K562 (cell line): ENCODE data around the gene CRYBA1. TPM values are rescaled to one million over a fixed set of nuclear protein-coding genes. Genes with fewer than 3 reads are reported as not detected.

Experiments used
- BCL6 ChIP-seq: fragments of 250-450 bp; sonication (Bioruptor Pico); IDR thresholded peaks from 2 replicates; pipeline ENCODE4 v1.4.0; 2020
- FIP1L1 ChIP-seq: fragments of 200-400 bp; formaldehyde crosslinking; IDR thresholded peaks from 2 replicates; pipeline ENCODE4 v1.6.1; 2018; ENCODE audit warnings: mild to moderate bottlenecking, low read depth, low read length; ENCODE audit not compliant: poor library complexity, severe bottlenecking
- MYC ChIP-seq, 2 experiments: fragments of 250-450 bp in 1 of 2; sonication (Bioruptor Pico) in 1 of 2; IDR thresholded peaks; 2 replicates each; pipeline versions ENCODE4 v1.5.1 to v1.6.1; 2012 to 2021; ENCODE audit warnings: low read depth in 2 of 2, borderline replicate concordance in 1 of 2, improper control_type of control experiment in 1 of 2, low read length in 1 of 2, mild to moderate bottlenecking in 1 of 2, moderate library complexity in 1 of 2
- SPI1 ChIP-seq: IDR thresholded peaks from 2 replicates; pipeline ENCODE4 v1.6.1; 2011; ENCODE audit warnings: low read depth, low read length, control low read depth, borderline replicate concordance
- ZNF274 ChIP-seq: IDR thresholded peaks from 2 replicates; pipeline ENCODE4 v1.6.1; 2011; ENCODE audit warnings: low read depth, mild to moderate bottlenecking, low read length, moderate library complexity, borderline replicate concordance
- polyA plus RNA-seq, 8 experiments: library from polyadenylated mRNA; depleted of rRNA in 4 of 8; stranded (reverse) in 5 of 8; unstranded in 3 of 8; fragments of >200 nt; fragmentation: Nextera tagmentation in 2 of 8; fragmentation: Illumina TruSeq in 1 of 8; extraction: Ambion mirVana in 2 of 8; extraction: Trizol in 1 of 8; gene quantifications; 2 replicates each; pipeline versions ENCODE4 v1.2.1 to v1.2.3, GENCODE V29; 2011 to 2014; ENCODE audit warnings: inconsistent platforms in 1 of 8, missing spikeins in 1 of 8
- total RNA-seq, 7 experiments: library from RNA; depleted of rRNA in 6 of 7; stranded (reverse); fragments of >200 nt in 6 of 7; fragmentation: Illumina TruSeq in 2 of 7; extraction: Trizol in 2 of 7; gene quantifications; 2 replicates each; pipeline versions ENCODE4 v1.2.1 to v1.2.3, GENCODE V29; 2011 to 2021; ENCODE audit warnings: low replicate concordance in 1 of 7
- TF ChIP-seq, protein P1 (sequence below): fragments of 450-650 bp; IDR thresholded peaks from 2 replicates; pipeline ENCODE4 v1.6.1; 2016; ENCODE audit warnings: mild to moderate bottlenecking, moderate library complexity
- TF ChIP-seq, protein P2 (sequence below): fragments of 250-450 bp; sonication (Bioruptor Pico); IDR thresholded peaks from 2 replicates; pipeline ENCODE4 v1.8.0; 2021; ENCODE audit warnings: borderline replicate concordance, mild to moderate bottlenecking, moderate library complexity; ENCODE audit not compliant: poor library complexity, severe bottlenecking
- TF ChIP-seq, protein P3 (sequence below): fragments of 250-450 bp; sonication (Bioruptor Pico); IDR thresholded peaks from 2 replicates; pipeline ENCODE4 v1.8.0; 2021; ENCODE audit warnings: moderate library complexity, mild to moderate bottlenecking, inconsistent platforms

CRYBA1 gene
- total and polyA plus RNA-seq, 9 of the 15 experiments (the other 6 are each of a cell fraction or from before 2014, with no cell fraction given): not detected

DNA sequence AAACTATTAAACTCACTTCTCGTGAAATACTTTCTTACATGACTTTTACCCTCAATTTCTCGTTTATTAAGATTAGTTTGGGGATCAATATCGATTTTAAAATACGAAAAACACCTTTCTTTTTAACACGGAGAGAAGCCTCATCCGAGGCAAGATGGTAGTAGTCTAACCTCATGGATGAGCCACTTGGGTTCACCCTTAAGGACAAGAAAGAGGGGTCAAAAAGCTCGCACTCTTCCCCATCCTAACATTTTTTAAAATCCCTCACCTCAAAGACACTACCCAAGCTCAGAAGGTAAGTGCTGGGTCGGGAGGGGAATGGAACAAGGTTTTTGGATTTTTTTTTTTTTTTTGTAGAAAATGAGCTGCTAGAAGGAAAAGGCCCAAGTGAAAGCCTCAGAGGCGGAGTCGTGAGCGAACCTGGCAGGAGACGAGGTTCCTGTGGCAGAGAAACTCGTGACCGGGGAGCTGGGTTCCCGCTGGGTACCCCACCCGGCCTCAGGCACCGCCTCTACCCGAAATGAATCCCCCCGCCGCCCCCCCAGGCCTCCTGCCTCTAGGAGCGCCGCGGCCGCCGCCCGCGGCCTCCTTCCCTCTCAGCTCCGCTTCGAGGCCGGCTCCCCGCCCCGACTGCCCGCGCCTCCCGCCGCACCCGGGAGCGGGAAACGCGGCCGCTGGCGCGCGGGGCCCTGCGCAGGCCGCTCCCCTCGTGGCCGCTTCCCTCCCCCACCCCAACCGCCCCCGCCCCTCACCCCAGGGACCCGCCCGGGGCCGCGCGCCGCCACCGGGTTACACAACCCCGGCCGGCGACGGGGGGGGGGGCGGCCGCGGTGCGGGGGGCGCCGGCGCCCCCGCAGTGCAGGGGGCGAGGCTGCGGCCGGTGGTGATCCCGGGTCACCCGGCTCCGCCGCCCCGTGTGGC, 45.7 kb downstream of the CRYBA1 start (continued):
- TF ChIP-seq, protein P1, sequence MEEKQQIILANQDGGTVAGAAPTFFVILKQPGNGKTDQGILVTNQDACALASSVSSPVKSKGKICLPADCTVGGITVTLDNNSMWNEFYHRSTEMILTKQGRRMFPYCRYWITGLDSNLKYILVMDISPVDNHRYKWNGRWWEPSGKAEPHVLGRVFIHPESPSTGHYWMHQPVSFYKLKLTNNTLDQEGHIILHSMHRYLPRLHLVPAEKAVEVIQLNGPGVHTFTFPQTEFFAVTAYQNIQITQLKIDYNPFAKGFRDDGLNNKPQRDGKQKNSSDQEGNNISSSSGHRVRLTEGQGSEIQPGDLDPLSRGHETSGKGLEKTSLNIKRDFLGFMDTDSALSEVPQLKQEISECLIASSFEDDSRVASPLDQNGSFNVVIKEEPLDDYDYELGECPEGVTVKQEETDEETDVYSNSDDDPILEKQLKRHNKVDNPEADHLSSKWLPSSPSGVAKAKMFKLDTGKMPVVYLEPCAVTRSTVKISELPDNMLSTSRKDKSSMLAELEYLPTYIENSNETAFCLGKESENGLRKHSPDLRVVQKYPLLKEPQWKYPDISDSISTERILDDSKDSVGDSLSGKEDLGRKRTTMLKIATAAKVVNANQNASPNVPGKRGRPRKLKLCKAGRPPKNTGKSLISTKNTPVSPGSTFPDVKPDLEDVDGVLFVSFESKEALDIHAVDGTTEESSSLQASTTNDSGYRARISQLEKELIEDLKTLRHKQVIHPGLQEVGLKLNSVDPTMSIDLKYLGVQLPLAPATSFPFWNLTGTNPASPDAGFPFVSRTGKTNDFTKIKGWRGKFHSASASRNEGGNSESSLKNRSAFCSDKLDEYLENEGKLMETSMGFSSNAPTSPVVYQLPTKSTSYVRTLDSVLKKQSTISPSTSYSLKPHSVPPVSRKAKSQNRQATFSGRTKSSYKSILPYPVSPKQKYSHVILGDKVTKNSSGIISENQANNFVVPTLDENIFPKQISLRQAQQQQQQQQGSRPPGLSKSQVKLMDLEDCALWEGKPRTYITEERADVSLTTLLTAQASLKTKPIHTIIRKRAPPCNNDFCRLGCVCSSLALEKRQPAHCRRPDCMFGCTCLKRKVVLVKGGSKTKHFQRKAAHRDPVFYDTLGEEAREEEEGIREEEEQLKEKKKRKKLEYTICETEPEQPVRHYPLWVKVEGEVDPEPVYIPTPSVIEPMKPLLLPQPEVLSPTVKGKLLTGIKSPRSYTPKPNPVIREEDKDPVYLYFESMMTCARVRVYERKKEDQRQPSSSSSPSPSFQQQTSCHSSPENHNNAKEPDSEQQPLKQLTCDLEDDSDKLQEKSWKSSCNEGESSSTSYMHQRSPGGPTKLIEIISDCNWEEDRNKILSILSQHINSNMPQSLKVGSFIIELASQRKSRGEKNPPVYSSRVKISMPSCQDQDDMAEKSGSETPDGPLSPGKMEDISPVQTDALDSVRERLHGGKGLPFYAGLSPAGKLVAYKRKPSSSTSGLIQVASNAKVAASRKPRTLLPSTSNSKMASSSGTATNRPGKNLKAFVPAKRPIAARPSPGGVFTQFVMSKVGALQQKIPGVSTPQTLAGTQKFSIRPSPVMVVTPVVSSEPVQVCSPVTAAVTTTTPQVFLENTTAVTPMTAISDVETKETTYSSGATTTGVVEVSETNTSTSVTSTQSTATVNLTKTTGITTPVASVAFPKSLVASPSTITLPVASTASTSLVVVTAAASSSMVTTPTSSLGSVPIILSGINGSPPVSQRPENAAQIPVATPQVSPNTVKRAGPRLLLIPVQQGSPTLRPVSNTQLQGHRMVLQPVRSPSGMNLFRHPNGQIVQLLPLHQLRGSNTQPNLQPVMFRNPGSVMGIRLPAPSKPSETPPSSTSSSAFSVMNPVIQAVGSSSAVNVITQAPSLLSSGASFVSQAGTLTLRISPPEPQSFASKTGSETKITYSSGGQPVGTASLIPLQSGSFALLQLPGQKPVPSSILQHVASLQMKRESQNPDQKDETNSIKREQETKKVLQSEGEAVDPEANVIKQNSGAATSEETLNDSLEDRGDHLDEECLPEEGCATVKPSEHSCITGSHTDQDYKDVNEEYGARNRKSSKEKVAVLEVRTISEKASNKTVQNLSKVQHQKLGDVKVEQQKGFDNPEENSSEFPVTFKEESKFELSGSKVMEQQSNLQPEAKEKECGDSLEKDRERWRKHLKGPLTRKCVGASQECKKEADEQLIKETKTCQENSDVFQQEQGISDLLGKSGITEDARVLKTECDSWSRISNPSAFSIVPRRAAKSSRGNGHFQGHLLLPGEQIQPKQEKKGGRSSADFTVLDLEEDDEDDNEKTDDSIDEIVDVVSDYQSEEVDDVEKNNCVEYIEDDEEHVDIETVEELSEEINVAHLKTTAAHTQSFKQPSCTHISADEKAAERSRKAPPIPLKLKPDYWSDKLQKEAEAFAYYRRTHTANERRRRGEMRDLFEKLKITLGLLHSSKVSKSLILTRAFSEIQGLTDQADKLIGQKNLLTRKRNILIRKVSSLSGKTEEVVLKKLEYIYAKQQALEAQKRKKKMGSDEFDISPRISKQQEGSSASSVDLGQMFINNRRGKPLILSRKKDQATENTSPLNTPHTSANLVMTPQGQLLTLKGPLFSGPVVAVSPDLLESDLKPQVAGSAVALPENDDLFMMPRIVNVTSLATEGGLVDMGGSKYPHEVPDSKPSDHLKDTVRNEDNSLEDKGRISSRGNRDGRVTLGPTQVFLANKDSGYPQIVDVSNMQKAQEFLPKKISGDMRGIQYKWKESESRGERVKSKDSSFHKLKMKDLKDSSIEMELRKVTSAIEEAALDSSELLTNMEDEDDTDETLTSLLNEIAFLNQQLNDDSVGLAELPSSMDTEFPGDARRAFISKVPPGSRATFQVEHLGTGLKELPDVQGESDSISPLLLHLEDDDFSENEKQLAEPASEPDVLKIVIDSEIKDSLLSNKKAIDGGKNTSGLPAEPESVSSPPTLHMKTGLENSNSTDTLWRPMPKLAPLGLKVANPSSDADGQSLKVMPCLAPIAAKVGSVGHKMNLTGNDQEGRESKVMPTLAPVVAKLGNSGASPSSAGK: no peak
- TF ChIP-seq, protein P2, sequence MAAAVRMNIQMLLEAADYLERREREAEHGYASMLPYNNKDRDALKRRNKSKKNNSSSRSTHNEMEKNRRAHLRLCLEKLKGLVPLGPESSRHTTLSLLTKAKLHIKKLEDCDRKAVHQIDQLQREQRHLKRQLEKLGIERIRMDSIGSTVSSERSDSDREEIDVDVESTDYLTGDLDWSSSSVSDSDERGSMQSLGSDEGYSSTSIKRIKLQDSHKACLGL (CRISPR knock-in tag): no peak
- TF ChIP-seq, protein P3, sequence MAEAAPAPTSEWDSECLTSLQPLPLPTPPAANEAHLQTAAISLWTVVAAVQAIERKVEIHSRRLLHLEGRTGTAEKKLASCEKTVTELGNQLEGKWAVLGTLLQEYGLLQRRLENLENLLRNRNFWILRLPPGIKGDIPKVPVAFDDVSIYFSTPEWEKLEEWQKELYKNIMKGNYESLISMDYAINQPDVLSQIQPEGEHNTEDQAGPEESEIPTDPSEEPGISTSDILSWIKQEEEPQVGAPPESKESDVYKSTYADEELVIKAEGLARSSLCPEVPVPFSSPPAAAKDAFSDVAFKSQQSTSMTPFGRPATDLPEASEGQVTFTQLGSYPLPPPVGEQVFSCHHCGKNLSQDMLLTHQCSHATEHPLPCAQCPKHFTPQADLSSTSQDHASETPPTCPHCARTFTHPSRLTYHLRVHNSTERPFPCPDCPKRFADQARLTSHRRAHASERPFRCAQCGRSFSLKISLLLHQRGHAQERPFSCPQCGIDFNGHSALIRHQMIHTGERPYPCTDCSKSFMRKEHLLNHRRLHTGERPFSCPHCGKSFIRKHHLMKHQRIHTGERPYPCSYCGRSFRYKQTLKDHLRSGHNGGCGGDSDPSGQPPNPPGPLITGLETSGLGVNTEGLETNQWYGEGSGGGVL (CRISPR knock-in tag): no peak
- no peak for TF ChIP-seq FIP1L1
- no peak for TF ChIP-seq ZNF274
- no peak for TF ChIP-seq BCL6 (CRISPR knock-in tag)
- peak; percentile 23; the same call in 1 of the 2 replicates for TF ChIP-seq MYC (IDR thresholded peaks at IDR 0.05; ENCODE audit: low read depth, low read length)
- no peak for TF ChIP-seq MYC (CRISPR knock-in tag; IDR thresholded peaks at IDR 0.05; ENCODE audit: borderline replicate concordance, low read depth)
- no peak for TF ChIP-seq SPI1
